ENCODE measurements around the gene SEMA3C.

DNA sequence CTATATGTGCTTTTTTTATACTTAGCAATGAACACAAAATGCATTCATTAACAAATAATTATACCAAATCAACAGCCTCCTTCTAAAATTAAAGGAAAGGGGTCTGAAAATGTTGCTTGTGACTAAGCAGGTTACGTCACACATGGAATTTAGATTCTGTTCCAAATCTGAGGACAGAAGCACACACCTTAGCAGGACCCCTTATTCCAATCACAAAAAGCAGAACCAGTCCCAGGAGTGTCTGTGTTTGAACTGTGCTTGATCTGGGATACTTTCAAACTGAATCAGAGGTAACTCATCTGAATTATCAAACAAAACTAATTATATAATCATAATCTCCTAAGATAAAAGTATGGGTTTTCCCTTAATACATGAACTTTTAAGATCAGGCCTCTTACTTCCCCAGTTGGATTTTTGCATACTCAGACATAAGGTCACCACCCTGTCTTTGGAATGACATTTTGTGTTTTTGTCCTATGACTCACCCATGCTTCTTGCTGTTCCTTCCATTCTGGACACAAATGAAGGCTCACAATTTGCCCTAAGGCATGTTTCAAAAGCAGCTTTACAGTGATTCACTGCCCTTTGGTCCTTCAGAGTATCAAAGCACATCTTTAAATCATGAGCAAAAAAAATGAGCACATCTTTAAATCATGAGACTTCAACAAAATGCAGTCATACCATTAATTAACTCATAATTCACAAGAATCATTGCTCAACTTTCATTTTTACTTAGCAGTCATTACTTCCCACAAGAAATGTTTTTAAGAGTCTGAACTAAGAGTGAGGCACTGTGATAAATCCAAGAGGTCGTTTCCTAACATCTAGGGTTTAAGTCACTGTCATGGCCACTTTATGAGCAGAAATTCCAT is 35.5 kb downstream of the SEMA3C start:
- no peak for TF ChIP-seq CTCF (IDR thresholded peaks at IDR 0.05; ENCODE audit: insufficient read depth, low read length)
- no peak for TF ChIP-seq REST (IDR thresholded peaks at IDR 0.05; ENCODE audit: insufficient replicate concordance, low read depth)
- no peak for TF ChIP-seq POLR2AphosphoS5 (IDR thresholded peaks at IDR 0.05; ENCODE audit: low read depth)
- TF ChIP-seq GABPA (IDR thresholded peaks at IDR 0.05; ENCODE audit: low read depth), result no peak
